Stimulated activated CD4-positive, alpha-beta T cell treated with anti-CD3 and anti-CD28 coated beads, TNF-alpha, amount 100 ng/mL, for 4 hours (primary cell): ENCODE data around the gene DLEC1.

ENCODE experiments used
- DNase-seq, 3 experiments: peaks; one replicate each; pipeline ENCODE4 v3.0.0-alpha.2; 2020; ENCODE audit warnings: low read depth in 3 of 3

The DLEC1 gene

GRCh38 chr3:38002291-38002876 is 36.6 kb upstream of the DLEC1 start:
- DNase-seq, result no peak

- DNase-seq, result no peak
Observed at GRCh38 chr3:38002940-38003339, 36.1 kb upstream of the DLEC1 start.

- DNase-seq, result peak in 1 of 3 experiments; percentile 43
Observed at GRCh38 chr3:38003371-38003816, 35.6 kb upstream of the DLEC1 start.

GRCh38 chr3:38003817-38004414 is 35.1 kb upstream of the DLEC1 start:
- DNase-seq, result no peak

GRCh38 chr3:38004415-38005075 is 34.5 kb upstream of the DLEC1 start:
- DNase-seq, result peak in 2 of 3 experiments; percentile 45 to 46

DNA sequence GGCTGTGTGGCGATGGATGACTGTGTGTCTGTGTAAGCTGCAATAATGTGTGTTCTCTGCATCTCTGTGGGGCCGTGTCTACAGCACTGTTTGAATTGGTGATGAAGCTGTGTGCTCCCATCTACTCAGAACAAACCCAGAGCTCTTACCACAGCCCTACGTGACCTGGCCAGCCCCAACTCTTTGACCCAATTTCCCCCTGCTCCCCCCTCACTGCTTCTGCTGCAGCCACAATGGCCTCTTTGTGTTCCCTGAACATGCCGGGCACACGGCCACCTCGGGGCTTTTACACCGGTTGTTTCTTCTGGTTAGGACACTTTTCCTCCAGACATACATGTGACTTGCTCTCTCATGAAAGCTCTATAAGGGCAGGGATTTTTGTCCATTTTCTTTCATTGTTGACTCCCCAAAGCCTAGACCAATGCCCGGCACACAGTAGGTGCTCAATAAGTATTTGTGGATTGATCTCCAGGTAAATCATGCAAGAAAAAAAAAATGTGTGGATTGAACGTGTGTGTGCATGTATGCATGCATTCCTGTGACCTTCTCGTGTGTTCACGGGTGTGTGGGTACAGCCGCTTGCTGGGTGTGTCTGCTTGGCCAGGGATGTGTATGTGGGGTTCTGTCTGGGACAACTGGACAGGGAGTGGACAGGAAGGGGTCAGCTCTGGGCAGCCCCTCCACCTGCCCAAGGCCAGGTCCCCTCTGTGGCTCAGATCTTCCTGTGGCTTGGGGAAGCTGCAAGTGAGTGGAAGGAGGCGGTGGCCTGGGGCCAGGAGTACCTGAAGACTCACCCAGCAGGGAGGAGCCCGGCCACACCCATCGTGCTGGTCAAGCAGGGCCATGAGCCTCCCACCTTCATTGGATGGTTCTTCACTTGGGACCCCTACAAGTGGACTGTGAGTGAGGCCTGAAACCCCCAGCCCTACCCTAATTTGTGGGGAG is 33.7 kb upstream of the DLEC1 start:
- DNase-seq, result no peak

- DNase-seq, result no peak
Observed at GRCh38 chr3:38006031-38006430, 33.0 kb upstream of the DLEC1 start.

DNA sequence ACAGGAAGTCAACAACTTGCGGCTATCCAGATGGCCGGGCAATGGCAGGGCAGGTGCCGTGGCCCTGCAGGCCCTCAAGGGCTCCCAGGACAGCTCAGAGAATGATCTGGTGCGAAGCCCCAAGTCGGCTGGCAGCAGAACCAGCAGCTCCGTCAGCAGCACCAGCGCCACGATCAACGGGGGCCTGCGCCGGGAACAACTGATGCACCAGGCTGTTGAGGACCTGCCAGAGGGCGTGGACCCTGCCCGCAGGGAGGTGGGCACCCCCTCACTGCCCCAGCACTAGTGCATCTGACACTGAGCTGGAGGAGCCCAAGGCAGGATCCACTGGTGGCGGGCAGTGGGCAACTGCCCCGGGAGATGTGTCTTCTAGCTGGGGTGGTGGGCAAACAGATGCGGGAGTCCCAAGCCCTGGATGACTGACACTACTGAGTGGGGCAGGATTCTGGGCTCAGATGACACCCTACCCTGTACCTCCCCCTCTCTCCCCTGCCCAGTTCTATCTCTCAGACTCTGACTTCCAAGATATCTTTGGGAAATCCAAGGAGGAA is 32.5 kb upstream of the DLEC1 start:
- no peak for DNase-seq

DNA sequence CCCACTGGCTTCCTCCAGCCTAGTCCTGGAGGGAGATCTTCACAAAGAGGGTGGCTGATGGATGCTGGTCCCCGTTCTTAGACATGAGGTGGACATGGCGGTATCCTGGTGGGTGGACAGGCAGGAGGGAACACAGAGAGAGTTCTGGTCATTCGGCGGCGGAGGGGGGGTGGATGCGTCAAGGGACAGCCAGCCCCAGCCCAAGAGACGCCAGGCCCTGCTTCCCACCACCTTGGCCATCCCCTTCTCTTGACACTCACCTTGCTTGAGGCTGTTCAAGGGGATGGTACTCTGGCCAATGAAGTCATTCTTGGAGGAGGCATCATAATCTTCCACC is 31.3 kb upstream of the DLEC1 start:
- DNase-seq, result no peak

DNA sequence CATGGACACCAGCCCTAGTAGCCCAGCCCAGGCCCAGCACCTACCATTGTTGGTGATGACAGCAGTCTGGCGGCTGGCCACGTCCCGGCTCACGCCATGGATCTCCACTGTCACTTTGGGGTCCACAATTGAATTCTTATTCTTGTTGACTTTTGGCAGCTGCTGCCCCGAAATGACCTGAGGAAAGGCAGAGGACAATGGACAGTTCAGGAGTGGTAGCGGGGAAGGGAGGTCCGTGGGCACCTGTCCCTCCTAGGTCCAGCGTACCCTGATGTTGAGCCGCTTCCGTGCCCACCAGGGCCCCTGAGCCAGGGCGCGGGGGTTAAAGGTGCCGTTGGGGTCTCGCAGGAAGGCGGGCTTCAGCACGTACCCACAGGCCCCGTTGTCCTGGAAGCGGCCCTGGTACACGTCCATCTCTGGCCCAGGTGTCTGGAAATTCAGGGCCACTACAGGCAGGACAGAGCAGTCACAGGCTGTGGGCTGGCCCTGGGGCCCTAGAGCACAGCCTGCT is 30.8 kb upstream of the DLEC1 start:
- DNase-seq, result no peak

GRCh38 chr3:38008971-38009580 is 29.9 kb upstream of the DLEC1 start:
- no peak for DNase-seq

DNA sequence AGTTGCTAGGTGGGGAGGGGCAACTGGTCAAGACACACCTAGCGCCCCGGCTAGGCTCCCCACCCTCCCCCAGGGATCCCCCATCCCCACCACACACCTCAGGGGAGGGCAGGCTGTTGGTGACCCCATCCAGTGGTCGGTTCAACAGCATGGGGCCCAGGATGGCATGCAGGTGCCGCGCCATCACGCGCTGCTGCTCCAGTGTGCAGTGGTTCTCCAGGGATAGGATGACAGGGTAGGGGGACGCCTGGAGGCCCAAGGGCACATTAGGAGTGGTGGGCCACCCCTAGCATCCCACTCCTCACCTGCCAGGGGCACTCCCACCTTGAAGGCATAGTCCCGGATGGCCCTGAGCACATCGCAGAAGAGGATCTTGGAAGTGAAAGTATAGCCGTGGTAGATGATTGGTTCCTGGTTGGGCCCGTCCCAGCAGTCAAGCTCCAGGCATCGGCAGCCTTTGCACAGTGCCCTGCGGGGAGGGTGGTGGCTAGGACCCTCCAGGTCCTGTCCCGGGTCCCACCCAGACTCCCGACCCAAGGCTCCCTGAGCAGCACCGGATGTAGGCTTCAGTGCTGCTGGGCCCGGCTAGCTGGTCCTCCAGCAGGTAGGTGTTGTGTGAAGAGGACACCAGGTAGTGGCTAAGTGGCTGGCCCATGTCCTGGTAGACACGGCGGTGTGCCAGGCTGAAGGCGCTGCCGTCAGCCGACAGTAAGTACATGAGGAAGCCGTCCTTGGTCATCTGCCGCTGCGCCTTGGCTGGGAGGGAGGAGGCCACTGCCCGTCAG is 29.0 kb upstream of the DLEC1 start:
- DNase-seq, result no peak

GRCh38 chr3:38011111-38011510 is 27.9 kb upstream of the DLEC1 start:
- DNase-seq, result no peak

DNA sequence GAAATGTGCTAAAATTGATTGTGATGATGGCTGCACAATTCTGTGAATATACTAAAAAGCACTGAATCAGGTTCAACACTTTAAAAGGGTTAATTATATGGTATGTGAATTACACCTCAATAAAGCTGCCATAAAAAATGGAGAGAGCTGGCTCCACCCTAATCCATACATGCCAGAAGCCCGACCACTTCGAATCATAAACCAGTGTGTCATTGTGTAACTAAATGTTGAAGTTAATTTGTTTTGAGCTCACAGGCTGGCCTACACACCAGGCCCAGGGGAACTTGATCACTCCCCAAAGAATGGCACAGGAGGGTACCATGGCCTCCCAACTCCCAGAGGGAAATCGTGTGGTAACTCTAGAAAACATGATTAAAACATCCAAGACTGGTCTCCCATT is 23.5 kb upstream of the DLEC1 start:
- no peak for DNase-seq

DNA sequence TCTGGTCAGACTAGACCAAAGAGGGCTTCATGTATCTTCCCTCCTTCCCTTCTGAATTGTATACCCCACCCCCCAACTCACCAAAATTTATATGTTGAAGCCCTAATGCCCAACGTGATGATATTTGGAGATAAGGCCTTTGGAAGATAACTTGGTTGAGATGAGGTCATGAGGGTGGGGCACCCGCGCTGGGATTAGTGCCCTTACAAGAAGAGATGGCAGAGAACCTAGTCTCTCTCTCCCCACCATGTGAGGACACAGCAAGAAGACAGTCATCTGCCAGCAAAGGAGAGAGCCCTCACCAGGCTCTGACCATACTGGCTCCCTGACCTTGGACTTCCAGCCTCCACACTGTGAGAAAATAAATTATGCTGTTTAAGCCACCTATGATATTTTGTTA is 23.0 kb upstream of the DLEC1 start:
- DNase-seq, result no peak

DNA sequence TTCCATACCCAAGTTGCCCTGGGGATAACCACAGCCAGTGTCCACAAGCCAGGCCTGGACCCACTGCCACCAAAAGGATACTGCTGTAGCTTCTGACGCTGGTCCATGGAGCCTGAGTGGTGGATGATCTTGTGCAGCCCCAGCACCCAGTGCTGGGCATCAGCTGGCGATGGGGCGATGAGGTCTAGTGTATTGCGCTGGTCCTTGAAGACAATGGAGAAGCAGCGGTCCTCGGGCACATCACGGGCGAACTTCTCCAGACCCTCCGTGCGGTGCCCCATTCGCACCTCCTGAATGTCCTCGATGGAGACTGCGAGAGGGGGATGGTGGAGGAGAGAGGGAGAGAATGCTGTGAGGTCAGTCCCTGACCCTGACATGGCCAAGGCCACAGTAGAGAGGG is 22.6 kb upstream of the DLEC1 start:
- no peak for DNase-seq

GRCh38 chr3:38016847-38017444 is 22.1 kb upstream of the DLEC1 start:
- DNase-seq, result no peak

DNA sequence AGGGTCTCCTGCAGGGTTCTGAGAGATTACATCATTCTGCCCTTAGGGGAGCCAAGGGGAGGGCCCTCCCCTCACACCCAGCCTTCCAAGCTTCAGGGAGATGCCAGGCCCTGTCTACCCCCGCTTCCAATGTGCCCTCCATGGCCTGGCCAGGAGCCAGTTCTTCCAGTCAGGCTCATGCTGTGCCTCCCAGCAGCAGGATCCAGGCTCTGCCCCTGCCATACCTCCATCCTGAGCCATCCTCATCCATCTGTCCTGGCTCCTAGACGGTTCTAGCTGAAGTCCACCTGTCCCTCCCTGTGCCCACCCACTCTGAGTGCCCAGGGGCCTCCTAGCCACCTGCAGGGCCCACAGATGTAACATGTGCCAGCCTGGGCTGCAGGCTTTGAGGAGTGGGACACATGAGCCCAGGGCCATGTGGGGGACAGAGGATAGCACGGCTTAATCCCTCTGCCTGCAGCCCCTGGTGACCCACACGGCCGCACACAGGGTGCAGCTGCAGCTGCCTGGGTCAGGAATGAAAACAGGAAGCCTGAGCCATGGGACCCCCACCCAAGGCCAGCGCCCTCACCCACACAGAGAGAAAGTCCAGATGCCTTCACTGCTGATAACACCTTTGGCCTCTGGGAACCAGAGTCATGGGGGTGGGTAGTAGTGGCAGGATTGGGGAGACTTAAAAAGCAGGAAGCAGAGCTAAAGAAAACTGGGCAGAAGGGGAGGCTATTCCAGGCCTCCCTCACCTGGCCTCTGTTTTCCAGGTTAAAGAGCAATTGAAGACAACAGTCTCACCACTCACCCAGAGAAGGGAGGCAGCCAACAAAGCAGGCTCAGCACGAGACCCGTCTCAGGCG is 21.3 kb upstream of the DLEC1 start:
- DNase-seq, result no peak
